ENCODE measurements around the gene FTCD. TPM values are rescaled to one million over a fixed set of nuclear protein-coding genes. Genes with fewer than 3 reads are reported as not detected.

FTCD gene
- total and polyA plus RNA-seq, 2 donors (not counting 3 experiments of a cell fraction or from before 2014, with no cell fraction given): 0.06 to 1.2 TPM

DNA sequence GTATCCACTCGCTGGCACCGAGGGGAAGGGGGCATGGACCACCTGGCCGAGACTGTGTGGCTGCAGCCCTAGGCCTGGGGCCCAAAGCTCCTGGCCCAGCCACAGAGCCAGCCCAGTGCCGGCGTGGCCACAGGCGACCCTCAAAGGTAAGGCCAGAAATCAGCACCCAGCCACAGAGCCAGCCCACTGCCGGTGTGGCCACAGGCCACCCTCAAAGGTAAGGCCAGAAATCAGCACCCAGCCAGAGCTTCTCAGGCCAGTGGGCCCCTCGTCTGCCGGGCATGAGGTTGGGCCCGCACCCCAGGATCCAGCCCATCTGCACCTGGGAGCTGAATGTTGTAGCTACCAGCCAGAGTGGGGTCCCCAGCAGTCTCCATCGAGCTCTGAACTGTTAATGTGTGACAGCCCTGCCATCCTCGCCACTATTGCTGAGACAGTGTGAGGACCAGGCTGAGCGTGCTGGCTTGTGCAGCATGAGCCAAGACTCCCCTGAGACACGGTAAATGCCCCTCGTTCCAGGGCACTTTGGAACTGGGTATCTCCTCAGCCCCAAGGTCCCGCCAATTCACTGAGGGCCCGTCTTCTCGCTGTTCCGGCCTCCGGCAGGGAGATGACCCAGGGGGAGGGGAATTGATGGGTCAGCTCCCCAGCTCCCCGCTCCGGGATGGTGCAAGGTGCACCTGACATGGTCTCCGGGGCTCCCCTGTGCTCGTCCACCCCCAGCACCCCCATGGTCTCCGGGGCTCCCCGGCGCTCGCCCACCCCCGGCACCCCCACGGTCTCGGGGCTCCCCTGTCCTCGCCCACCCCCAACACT lies 4.7 kb upstream of the FTCD start:
- FAIRE-seq (no peak), DNase-seq (ENCODE audit: low read depth, low spot score) (no peak)
- Histone ChIP-seq H3K4me2 (ENCODE audit: insufficient read depth, low read length) (no peak overlapping the region), H3K9ac (replicated peaks; ENCODE audit: extremely low read depth, insufficient read depth, low read length) (no peak overlapping the region), H4K20me1 (replicated peaks; ENCODE audit: control insufficient read depth, extremely low read depth, insufficient read depth, low read length) (no peaks in the 10 kb centered on the region), H3K9me1 (replicated peaks; ENCODE audit: control insufficient read depth, extremely low read depth, insufficient read depth, low read length) (no peaks in the 10 kb centered on the region), H3K4me1 (ENCODE audit: control insufficient read depth, extremely low read depth, insufficient read depth, low read length) (no peaks in the 10 kb centered on the region), H3K79me2 (ENCODE audit: control insufficient read depth, insufficient read depth, low read length) (no peaks in the 10 kb centered on the region), H3K36me3 (ENCODE audit: control insufficient read depth in 2 of 2, extremely low read depth in 1 of 2, insufficient read depth in 2 of 2, low read length in 2 of 2) (no peaks in the 10 kb centered on the region), H3K9me3 (replicated peaks; ENCODE audit: control insufficient read depth, insufficient read depth, low read length) (no peaks in the 10 kb centered on the region), H3K27ac (ENCODE audit: insufficient read depth, low read depth, low read length) (no peak overlapping the region), H3K27me3 (ENCODE audit: control insufficient read depth in 2 of 2, insufficient read depth in 2 of 2, low read length in 2 of 2) (no peaks in the 10 kb centered on the region), H3K4me3 (replicated peaks in 1 of 3; ENCODE audit: insufficient read depth in 1 of 3, low read depth in 1 of 3, low read length in 3 of 3) (no peak overlapping the region), H2AFZ (ENCODE audit: low read depth, low read length) (no peak overlapping the region)
- dilution Hi-C loops (cut with MboI; ENCODE audit: extremely low pct_ligation_motif_present, low sequenced_read_pairs): no loop called here
- POLR2A ChIA-PET: no interaction called here
- CTCF ChIA-PET: interaction anchor here (1.0 to 1.8 kb wide), 3 partner anchors 13 to 17 kb away, joined by 3 to 10 read pairs (median 3); no protein-coding TSS in a partner anchor
- intact Hi-C loops (cut with micrococcal nuclease): no loop called here
- no TSS peak for BruUV-seq (replicated peaks)
- TF ChIP-seq EZH2 (IDR thresholded peaks at IDR 0.05; ENCODE audit: borderline replicate concordance, low read depth, low read length, severe bottlenecking): peak; percentile 5
- TF ChIP-seq POLR2A (IDR thresholded peaks at IDR 0.05; ENCODE audit: low read depth, low read length): no peak
- no peak for TF ChIP-seq POLR2AphosphoS5 (IDR thresholded peaks at IDR 0.05; ENCODE audit: insufficient read depth, low read depth, low read length)
- no peak for TF ChIP-seq GATA2 (IDR thresholded peaks at IDR 0.05; ENCODE audit: insufficient read depth, insufficient read length, low read depth, low read length)

DNA sequence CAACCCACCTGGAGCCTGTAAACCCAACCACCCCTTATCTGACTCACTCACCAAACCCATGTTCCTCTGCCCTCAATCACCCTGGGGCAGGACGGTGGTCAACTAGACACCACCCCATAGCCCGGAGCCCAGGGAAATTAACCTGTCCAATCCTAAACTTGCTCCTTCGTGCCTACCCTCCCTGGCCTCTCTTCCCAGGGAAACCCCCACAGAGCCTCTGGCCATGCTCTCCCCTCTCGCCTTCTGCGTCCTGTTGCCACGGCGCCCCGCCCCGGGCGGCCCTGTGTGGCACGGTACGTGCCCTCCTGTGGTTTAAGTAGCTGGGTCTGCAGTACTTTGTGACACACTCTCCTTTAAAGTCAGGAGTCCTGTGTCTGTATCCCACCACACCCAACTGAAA lies 4.0 kb upstream of the FTCD start:
- dilution Hi-C loops (cut with MboI; ENCODE audit: extremely low pct_ligation_motif_present, low sequenced_read_pairs) (no loop called here), intact Hi-C loops (cut with micrococcal nuclease) (no loop called here)
- no peaks in the 10 kb centered on the region for H4K20me1 ChIP-seq (replicated peaks; ENCODE audit: control insufficient read depth, extremely low read depth, insufficient read depth, low read length)
- no peaks in the 10 kb centered on the region for H3K9me1 ChIP-seq (replicated peaks; ENCODE audit: control insufficient read depth, extremely low read depth, insufficient read depth, low read length)
- H3K4me3 ChIP-seq (replicated peaks in 1 of 3; ENCODE audit: insufficient read depth in 1 of 3, low read depth in 1 of 3, low read length in 3 of 3): no peak overlapping the region
- no peaks in the 10 kb centered on the region for H3K9me3 ChIP-seq (replicated peaks; ENCODE audit: control insufficient read depth, insufficient read depth, low read length)
- H3K4me2 ChIP-seq (ENCODE audit: insufficient read depth, low read length): no peak overlapping the region
- no peak overlapping the region for H3K9ac ChIP-seq (replicated peaks; ENCODE audit: extremely low read depth, insufficient read depth, low read length)
- TF ChIP-seq EZH2 (IDR thresholded peaks at IDR 0.05; ENCODE audit: borderline replicate concordance, low read depth, low read length, severe bottlenecking) (no peak), JUN (IDR thresholded peaks at IDR 0.05; ENCODE audit: borderline replicate concordance, insufficient read depth, insufficient read length, low read depth) (no peak), MYC (IDR thresholded peaks at IDR 0.05; ENCODE audit: low read depth, low read length) (no peak)
- TF ChIP-seq, protein P1, sequence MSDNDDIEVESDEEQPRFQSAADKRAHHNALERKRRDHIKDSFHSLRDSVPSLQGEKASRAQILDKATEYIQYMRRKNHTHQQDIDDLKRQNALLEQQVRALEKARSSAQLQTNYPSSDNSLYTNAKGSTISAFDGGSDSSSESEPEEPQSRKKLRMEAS (IDR thresholded peaks at IDR 0.05; ENCODE audit: insufficient read depth, insufficient read length): no peak
- FAIRE-seq (no peak), DNase-seq (ENCODE audit: low read depth, low spot score) (no peak)
- H3K27me3 ChIP-seq (ENCODE audit: control insufficient read depth in 2 of 2, insufficient read depth in 2 of 2, low read length in 2 of 2): no peaks in the 10 kb centered on the region
- H3K27ac ChIP-seq (ENCODE audit: insufficient read depth, low read depth, low read length): no peak overlapping the region
- CTCF ChIA-PET: interaction anchor here (1.0 to 1.8 kb wide), 4 partner anchors 9 to 16 kb away, joined by 3 to 10 read pairs (median 4); no protein-coding TSS in a partner anchor
- no peaks in the 10 kb centered on the region for H3K36me3 ChIP-seq (ENCODE audit: control insufficient read depth in 2 of 2, extremely low read depth in 1 of 2, insufficient read depth in 2 of 2, low read length in 2 of 2)
- BruUV-seq (replicated peaks): no TSS peak
- POLR2A ChIA-PET: no interaction called here
- no peak overlapping the region for H2AFZ ChIP-seq (ENCODE audit: low read depth, low read length)
- H3K79me2 ChIP-seq (ENCODE audit: control insufficient read depth, insufficient read depth, low read length): no peaks in the 10 kb centered on the region
- H3K4me1 ChIP-seq (ENCODE audit: control insufficient read depth, extremely low read depth, insufficient read depth, low read length): no peaks in the 10 kb centered on the region

All from endothelial cell of umbilical vein (primary cell).